Muscle layer of colon (tissue), 2 donors: Measurements from ENCODE around the gene GPT2.

Source experiments
- H3K27ac ChIP-seq: one replicate; pipeline ENCODE4 v1.7.0; 2013; ENCODE audit warnings: low read depth, mild to moderate bottlenecking, low read length, moderate library complexity
- H3K27me3 ChIP-seq, 2 donors: one replicate each; pipeline ENCODE4 v1.7.0; 2013; ENCODE audit warnings: low read length in 2 of 2, mild to moderate bottlenecking in 2 of 2; ENCODE audit not compliant: insufficient read depth in 2 of 2, control insufficient read depth in 1 of 2
- H3K36me3 ChIP-seq: one replicate; pipeline ENCODE4 v1.7.0; 2013; ENCODE audit warnings: mild to moderate bottlenecking, low read length; ENCODE audit not compliant: insufficient read depth
- H3K4me1 ChIP-seq: one replicate; pipeline ENCODE4 v1.7.0; 2013; ENCODE audit warnings: mild to moderate bottlenecking, low read length; ENCODE audit not compliant: insufficient read depth
- H3K4me3 ChIP-seq, 2 donors: one replicate each; pipeline ENCODE4 v1.7.0; 2013; ENCODE audit warnings: low read length in 2 of 2, low read depth in 1 of 2, mild to moderate bottlenecking in 1 of 2, moderate library complexity in 1 of 2
- H3K9ac ChIP-seq: one replicate; pipeline ENCODE4 v1.7.0; 2013; ENCODE audit warnings: low read length
- H3K9me3 ChIP-seq: one replicate; pipeline ENCODE4 v1.7.0; 2013; ENCODE audit warnings: mild to moderate bottlenecking, low read length
- donor health status: abdominal sarcoma.
- donor health status: Adenocarcinoma of cecum.

The GPT2 gene

GRCh38 chr16:46883690-46884512 is at the start of gene GPT2:
Gene GPT2, plus strand, starts transcription at chr16:46884362. Its CDS starts 354 bp downstream, at chr16:46884716.
- H3K4me1 ChIP-seq: peaks cover 10% of the 10 kb centered on the region
- no peaks in the 10 kb centered on the region for H3K9me3 ChIP-seq
- no peaks in the 10 kb centered on the region for H3K27me3 ChIP-seq
- no peaks in the 10 kb centered on the region for H3K36me3 ChIP-seq
- H3K9ac ChIP-seq: no peak within 1 kb of the TSS
- H3K27ac ChIP-seq: peak within 1 kb of the TSS; percentile 10
- peak within 1 kb of the TSS; percentile 43 to 75 for H3K4me3 ChIP-seq

GRCh38 chr16:46836534-46837530 is 47.3 kb upstream of the GPT2 start:
- Histone ChIP-seq H3K4me3 (no peak overlapping the region), H3K27ac (no peak overlapping the region), H3K4me1 (no peaks in the 10 kb centered on the region)

GRCh38 chr16:46839986-46840443 is 44.1 kb upstream of the GPT2 start:
- H3K9ac ChIP-seq: no peak overlapping the region
- no peaks in the 10 kb centered on the region for H3K4me1 ChIP-seq
- H3K4me3 ChIP-seq: no peak overlapping the region
- no peaks in the 10 kb centered on the region for H3K9me3 ChIP-seq
- no peaks in the 10 kb centered on the region for H3K27me3 ChIP-seq
- no peaks in the 10 kb centered on the region for H3K36me3 ChIP-seq
- no peak overlapping the region for H3K27ac ChIP-seq

More at GRCh38 chr16:46836534-46837530, 47.3 kb upstream of the GPT2 start:
- no peaks in the 10 kb centered on the region for H3K27me3 ChIP-seq
- no peaks in the 10 kb centered on the region for H3K9me3 ChIP-seq
- H3K9ac ChIP-seq: no peak overlapping the region
- no peaks in the 10 kb centered on the region for H3K36me3 ChIP-seq

- H3K9ac ChIP-seq: no peak overlapping the region
- no peaks in the 10 kb centered on the region for H3K4me1 ChIP-seq
- no peaks in the 10 kb centered on the region for H3K36me3 ChIP-seq
- no peaks in the 10 kb centered on the region for H3K9me3 ChIP-seq
- no peak overlapping the region for H3K4me3 ChIP-seq
- no peak overlapping the region for H3K27ac ChIP-seq
- peaks cover 0 to 3% of the 10 kb centered on the region in 2 donors for H3K27me3 ChIP-seq
Measured at GRCh38 chr16:46842192-46842895, 41.8 kb upstream of the GPT2 start.

- Histone ChIP-seq H3K4me1 (no peaks in the 10 kb centered on the region), H3K9me3 (no peaks in the 10 kb centered on the region), H3K9ac (no peak overlapping the region), H3K4me3 (no peak overlapping the region), H3K27ac (no peak overlapping the region), H3K27me3 (peaks cover 0 to 3% of the 10 kb centered on the region in 2 donors), H3K36me3 (no peaks in the 10 kb centered on the region)
Measured at GRCh38 chr16:46843898-46844642, 40.1 kb upstream of the GPT2 start.

GRCh38 chr16:46844771-46845170 is 39.4 kb upstream of the GPT2 start:
- Histone ChIP-seq H3K4me3 (no peak overlapping the region), H3K36me3 (no peaks in the 10 kb centered on the region), H3K27me3 (peaks cover 0 to 3% of the 10 kb centered on the region in 2 donors), H3K27ac (no peak overlapping the region), H3K4me1 (no peaks in the 10 kb centered on the region), H3K9me3 (no peaks in the 10 kb centered on the region), H3K9ac (no peak overlapping the region)

- Histone ChIP-seq H3K36me3 (no peaks in the 10 kb centered on the region), H3K9me3 (no peaks in the 10 kb centered on the region), H3K4me1 (no peaks in the 10 kb centered on the region), H3K9ac (no peak overlapping the region), H3K4me3 (no peak overlapping the region), H3K27me3 (peaks cover 0 to 3% of the 10 kb centered on the region in 2 donors), H3K27ac (no peak overlapping the region)
Measured at GRCh38 chr16:46845952-46846351, 38.2 kb upstream of the GPT2 start.

- Histone ChIP-seq H3K36me3 (no peaks in the 10 kb centered on the region), H3K27me3 (peaks cover 0 to 3% of the 10 kb centered on the region in 2 donors), H3K27ac (no peak overlapping the region), H3K4me1 (no peaks in the 10 kb centered on the region), H3K4me3 (no peak overlapping the region), H3K9ac (no peak overlapping the region), H3K9me3 (no peaks in the 10 kb centered on the region)
Measured at GRCh38 chr16:46848768-46849764, 35.1 kb upstream of the GPT2 start.

GRCh38 chr16:46850619-46851555 is 33.3 kb upstream of the GPT2 start:
- Histone ChIP-seq H3K27ac (no peak overlapping the region), H3K4me3 (no peak overlapping the region), H3K4me1 (no peaks in the 10 kb centered on the region), H3K9ac (no peak overlapping the region), H3K36me3 (no peaks in the 10 kb centered on the region), H3K9me3 (no peaks in the 10 kb centered on the region), H3K27me3 (no peaks in the 10 kb centered on the region)
